Hepatocyte (in vitro differentiated cells): ENCODE results near the gene TULP4. TPM values are rescaled to one million over a fixed set of nuclear protein-coding genes. Genes with fewer than 3 reads are reported as not detected.

Experiments
- DNase-seq: peaks from one replicate; pipeline ENCODE4 v3.0.0-alpha.2; 2016; ENCODE audit warnings: low spot score
- H2AFZ ChIP-seq: fragments of 200-600 bp; sonication (generic); 2 replicates; pipeline ENCODE4 v1.6.0; 2016; ENCODE audit warnings: antibody characterized with exemption, mild to moderate bottlenecking
- H3K27ac ChIP-seq: fragments of 200-600 bp; sonication (generic); 2 replicates; pipeline ENCODE4 v1.5.1; 2016; ENCODE audit warnings: mild to moderate bottlenecking
- H3K27me3 ChIP-seq: fragments of 200-600 bp; sonication (generic); 2 replicates; pipeline ENCODE4 v1.6.1; 2016
- H3K36me3 ChIP-seq: fragments of 200-600 bp; sonication (generic); replicated peaks from 2 replicates; pipeline ENCODE4 v1.5.1; 2016; ENCODE audit warnings: low read depth; ENCODE audit not compliant: insufficient read depth
- H3K4me1 ChIP-seq: fragments of 200-600 bp; sonication (generic); 2 replicates; pipeline ENCODE4 v1.5.1; 2016; ENCODE audit warnings: mild to moderate bottlenecking, moderate library complexity; ENCODE audit not compliant: insufficient read depth
- H3K4me2 ChIP-seq: fragments of 200-600 bp; sonication (generic); 2 replicates; pipeline ENCODE4 v1.6.0; 2016
- H3K4me3 ChIP-seq: fragments of 200-600 bp; sonication (generic); 2 replicates; pipeline ENCODE4 v1.5.1; 2016; ENCODE audit warnings: mild to moderate bottlenecking
- H3K79me2 ChIP-seq: fragments of 200-600 bp; sonication (generic); 2 replicates; pipeline ENCODE4 v1.6.0; 2017; ENCODE audit warnings: mild to moderate bottlenecking
- H3K9me2 ChIP-seq: fragments of 200-600 bp; sonication (generic); replicated peaks from 2 replicates; pipeline ENCODE4 v1.6.0; 2017; ENCODE audit warnings: mild to moderate bottlenecking; ENCODE audit not compliant: insufficient read depth
- H3K9me3 ChIP-seq: fragments of 200-600 bp; sonication (generic); 2 replicates; pipeline ENCODE4 v1.5.1; 2016; ENCODE audit warnings: low read depth, mild to moderate bottlenecking
- H4K20me1 ChIP-seq: fragments of 200-600 bp; sonication (generic); 2 replicates; pipeline ENCODE4 v1.6.0; 2016; ENCODE audit warnings: mild to moderate bottlenecking; ENCODE audit not compliant: insufficient read depth, poor library complexity, severe bottlenecking
- CTCF ChIP-seq: fragments of 200-600 bp; sonication (generic); IDR thresholded peaks from 2 replicates; pipeline ENCODE4 v1.5.1; 2016; ENCODE audit warnings: antibody characterized with exemption, mild to moderate bottlenecking; ENCODE audit not compliant: poor library complexity
- EZH2 ChIP-seq: fragments of 200-600 bp; sonication (generic); IDR thresholded peaks from 2 replicates; pipeline ENCODE4 v1.6.1; 2016; ENCODE audit warnings: antibody characterized with exemption, mild to moderate bottlenecking, borderline replicate concordance
- EZH2phosphoT487 ChIP-seq: fragments of 200-600 bp; sonication (generic); IDR thresholded peaks from one replicate; pipeline ENCODE4 v1.6.1; 2018; ENCODE audit warnings: antibody characterized with exemption, mild to moderate bottlenecking, low read depth, moderate library complexity; ENCODE audit not compliant: unreplicated experiment, severe bottlenecking
- WGBS: methylation state at CpG from one replicate; pipeline ENCODE4 v1.1.6; 2016; ENCODE audit warnings: low lambda C conversion rate; ENCODE audit errors: missing lambda C conversion rate; 5-methylcytosine and 5-hydroxymethylcytosine counted together
- polyA plus RNA-seq: library from polyadenylated mRNA; unstranded; fragments of >200 nt; fragmentation: Nextera tagmentation; extraction: Ambion mirVana; gene quantifications from 2 replicates; pipeline ENCODE4 v1.2.1, GENCODE V29; 2016
- total RNA-seq: library from RNA; depleted of rRNA; stranded (reverse); fragments of >200 nt; gene quantifications from 2 replicates; pipeline ENCODE4 v1.2.3, GENCODE V29; 2014

TULP4 gene
- total and polyA plus RNA-seq, 2 experiments from 2014 or later, result 30.1 to 129 TPM

GRCh38 chr6:158492881-158493280 lies 180.6 kb downstream of the TULP4 start:
- no peak for TF ChIP-seq EZH2
- TF ChIP-seq EZH2phosphoT487, result no peak
- no peak overlapping the region for H3K4me2 ChIP-seq
- H3K79me2 ChIP-seq, result no peaks in the 10 kb centered on the region
- H3K36me3 ChIP-seq, result no peaks in the 10 kb centered on the region
- no peak for DNase-seq
- no peaks in the 10 kb centered on the region for H3K27me3 ChIP-seq
- no peak overlapping the region for H3K27ac ChIP-seq
- 96% methylated on average over 3 of the region's 3 CpGs for WGBS
- no peaks in the 10 kb centered on the region for H3K9me3 ChIP-seq
- H3K9me2 ChIP-seq, result no peaks in the 10 kb centered on the region
- H3K4me3 ChIP-seq, result no peak overlapping the region
- no peak overlapping the region for H2AFZ ChIP-seq
- no peaks in the 10 kb centered on the region for H3K4me1 ChIP-seq
- H4K20me1 ChIP-seq, result no peaks in the 10 kb centered on the region

- H3K9me3 ChIP-seq, result no peaks in the 10 kb centered on the region
- 93% methylated on average over 3 of the region's 3 CpGs for WGBS
- no peaks in the 10 kb centered on the region for H3K4me1 ChIP-seq
- TF ChIP-seq CTCF (no peak), EZH2 (no peak), EZH2phosphoT487 (no peak)
- DNase-seq, result no peak
- no peaks in the 10 kb centered on the region for H3K9me2 ChIP-seq
- H3K4me3 ChIP-seq, result no peak overlapping the region
- H3K36me3 ChIP-seq, result peaks cover 3% of the 10 kb centered on the region
- no peaks in the 10 kb centered on the region for H4K20me1 ChIP-seq
- H3K79me2 ChIP-seq, result no peaks in the 10 kb centered on the region
- H3K4me2 ChIP-seq, result no peak overlapping the region
- H3K27ac ChIP-seq, result no peak overlapping the region
- H2AFZ ChIP-seq, result no peak overlapping the region
- no peaks in the 10 kb centered on the region for H3K27me3 ChIP-seq
Measured at GRCh38 chr6:158496700-158497099, 184.4 kb downstream of the TULP4 start.

DNA sequence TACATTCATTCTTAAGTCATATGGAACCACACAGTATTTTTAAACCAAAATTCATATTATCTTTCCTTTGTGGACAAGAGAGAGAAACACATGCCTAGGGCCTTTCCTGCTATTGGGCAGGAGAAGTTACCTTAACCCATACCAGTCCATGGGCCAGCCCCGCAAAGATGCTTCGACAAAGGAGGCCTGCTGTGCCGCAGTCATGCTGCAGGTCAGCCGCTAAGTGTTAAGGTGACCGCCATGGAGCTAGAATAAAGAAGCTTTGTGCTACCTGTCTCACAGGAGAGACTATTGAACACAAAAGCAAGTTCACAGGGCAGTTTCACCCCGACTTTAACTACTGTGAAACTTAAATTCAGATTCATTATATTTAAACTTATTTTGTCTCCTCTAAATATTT lies 185.4 kb downstream of the TULP4 start:
- TF ChIP-seq EZH2phosphoT487 (no peak), CTCF (no peak), EZH2 (no peak)
- 87% methylated on average over 6 of the region's 6 CpGs for WGBS
- H3K36me3 ChIP-seq, result peaks cover 3% of the 10 kb centered on the region

GRCh38 chr6:158498362-158498761 lies 186.1 kb downstream of the TULP4 start:
- no peak for TF ChIP-seq EZH2
- no peak overlapping the region for H3K4me3 ChIP-seq
- H3K27ac ChIP-seq, result no peak overlapping the region
- no peaks in the 10 kb centered on the region for H3K9me3 ChIP-seq
- H3K36me3 ChIP-seq, result peaks cover 3% of the 10 kb centered on the region
- no peak overlapping the region for H2AFZ ChIP-seq
- no peaks in the 10 kb centered on the region for H3K9me2 ChIP-seq
- DNase-seq, result no peak
- no peaks in the 10 kb centered on the region for H4K20me1 ChIP-seq
- no peaks in the 10 kb centered on the region for H3K27me3 ChIP-seq
- H3K4me2 ChIP-seq, result no peak overlapping the region
- WGBS, result over 99% methylated on average over 6 of the region's 6 CpGs
- no peaks in the 10 kb centered on the region for H3K4me1 ChIP-seq
- H3K79me2 ChIP-seq, result no peaks in the 10 kb centered on the region

More for the DNA sequence above, 185.4 kb downstream of the TULP4 start:
- H3K27me3 ChIP-seq, result no peaks in the 10 kb centered on the region
- no peaks in the 10 kb centered on the region for H3K9me2 ChIP-seq
- H2AFZ ChIP-seq, result no peak overlapping the region
- no peak overlapping the region for H3K27ac ChIP-seq
- H3K9me3 ChIP-seq, result no peaks in the 10 kb centered on the region
- no peaks in the 10 kb centered on the region for H3K79me2 ChIP-seq
- H3K4me3 ChIP-seq, result no peak overlapping the region
- DNase-seq, result no peak
- no peaks in the 10 kb centered on the region for H3K4me1 ChIP-seq
- no peak overlapping the region for H3K4me2 ChIP-seq
- no peaks in the 10 kb centered on the region for H4K20me1 ChIP-seq
